H1 (cell line): Measurements from ENCODE around the gene SSC5D. TPM values are rescaled to one million over a fixed set of nuclear protein-coding genes. Genes with fewer than 3 reads are reported as not detected.

Experiments
- CHD1 ChIP-seq: IDR thresholded peaks from 2 replicates; pipeline ENCODE4 v1.6.1; 2012; ENCODE audit warnings: low read depth, low read length, improper control_type of control experiment
- EP300 ChIP-seq, 2 experiments: IDR thresholded peaks; 1 replicate in 1 of 2; 2 replicates in 1 of 2; pipeline ENCODE4 v1.6.1; 2011 to 2012; ENCODE audit warnings: low read depth in 2 of 2, low read length in 2 of 2, mild to moderate bottlenecking in 2 of 2, borderline replicate concordance in 1 of 2, inconsistent platforms in 1 of 2, moderate library complexity in 1 of 2
- JUN ChIP-seq: IDR thresholded peaks from 2 replicates; pipeline ENCODE4 v1.6.1; 2011; ENCODE audit warnings: low read depth, mild to moderate bottlenecking, improper control_type of control experiment, low read length
- KDM1A ChIP-seq: fragments of 200-600, 300-600 bp; sonication (generic); IDR thresholded peaks from 2 replicates; pipeline ENCODE4 v1.7.1; 2016; ENCODE audit warnings: mild to moderate bottlenecking, low read length, borderline replicate concordance
- RBBP5 ChIP-seq: IDR thresholded peaks from 2 replicates; pipeline ENCODE4 v1.7.1; 2012; ENCODE audit warnings: low read depth, mild to moderate bottlenecking, inconsistent platforms, low read length, moderate library complexity, borderline replicate concordance
- SIN3A ChIP-seq, 2 experiments: IDR thresholded peaks in 1 of 2; conservative IDR thresholded peaks in 1 of 2; 2 replicates each; pipeline ENCODE4 v1.6.1; 2011 to 2012; ENCODE audit warnings: low read length in 2 of 2, improper control_type of control experiment in 1 of 2, low read depth in 1 of 2, mild to moderate bottlenecking in 1 of 2
- SIRT6 ChIP-seq: IDR thresholded peaks from one replicate; pipeline ENCODE4 v1.7.1; 2012; ENCODE audit warnings: low read length, inconsistent platforms
- SP1 ChIP-seq: IDR thresholded peaks from 2 replicates; pipeline ENCODE4 v1.6.1; 2011; ENCODE audit warnings: low read depth, low read length
- SP4 ChIP-seq: IDR thresholded peaks from 2 replicates; pipeline ENCODE4 v1.6.1; 2012; ENCODE audit warnings: low read length, inconsistent platforms
- SRF ChIP-seq: IDR thresholded peaks from 2 replicates; pipeline ENCODE4 v1.6.1; 2011; ENCODE audit warnings: mild to moderate bottlenecking, low read depth, low read length, moderate library complexity
- TCF12 ChIP-seq: IDR thresholded peaks from 2 replicates; pipeline ENCODE4 v1.6.1; 2011; ENCODE audit warnings: low read depth, mild to moderate bottlenecking, low read length
- polyA plus RNA-seq, 7 experiments: library from polyadenylated mRNA; depleted of rRNA in 3 of 7; stranded (reverse) in 5 of 7; unstranded in 2 of 7; fragments of >200 nt in 5 of 7; fragments of 200-250 nt in 2 of 7; gene quantifications; 1 replicate in 5 of 7; 2 replicates in 1 of 7; 4 replicates in 1 of 7; pipeline versions ENCODE4 v1.2.1 to v1.2.3, GENCODE V29; 2011 to 2013; ENCODE audit warnings: missing spikeins in 2 of 7, mixed read lengths in 2 of 7
- total RNA-seq: library from RNA; stranded (reverse); fragmentation: NEBNext Ultra II Directional; extraction: Animal tissue kit (Norgen Biotek cat#: 25700); gene quantifications from 2 replicates; pipeline ENCODE4 v1.2.1, GENCODE V29; 2021

The SSC5D gene
- total and polyA plus RNA-seq, 2 of the 8 experiments (the other 6 are each of a cell fraction or from before 2014, with no cell fraction given) = 0.39 to 1.7 TPM

GRCh38 chr19:55460670-55461258 is 27.5 kb upstream of the SSC5D start (continued):
- TF ChIP-seq EP300 (IDR thresholded peaks at IDR 0.05; ENCODE audit: borderline replicate concordance in 1 of 2, low read depth in 2 of 2, low read length in 2 of 2) = no peak
- 0 out of 4 replicates have a peak, but pooled peaks have one; percentile 32 to 53 for TF ChIP-seq SIN3A (conservative IDR thresholded peaks at IDR 0.05 in 1 of 2, IDR thresholded peaks at IDR 0.05 in 1 of 2; ENCODE audit: low read depth in 1 of 2, low read length in 2 of 2)
- no peak for TF ChIP-seq JUN
- TF ChIP-seq KDM1A = no peak
- TF ChIP-seq RBBP5 = no peak
- TF ChIP-seq SP4 = no peak; the same call in 1 of the 2 replicates
- TF ChIP-seq SP1 = peak; percentile 82
- TF ChIP-seq TCF12 = no peak
- no peak for TF ChIP-seq SRF
- no peak for TF ChIP-seq CHD1
- no peak for TF ChIP-seq SIRT6
